HG03060 (cell line): ENCODE measurements around the gene SAMD4A.

ENCODE experiments used
- ATAC-seq: cut with Tn5 transposase; IDR thresholded peaks from one replicate; pipeline ENCODE4 v1.9.1; 2021; ENCODE audit warnings: low read depth, moderate number of reproducible peaks; ENCODE audit not compliant: unreplicated experiment

SAMD4A gene

GRCh38 chr14:54676812-54677708 lies 110.1 kb downstream of the SAMD4A start:
- no peak for ATAC-seq

- ATAC-seq: no peak
Measured at GRCh38 chr14:54680651-54681050, 113.7 kb downstream of the SAMD4A start.

DNA sequence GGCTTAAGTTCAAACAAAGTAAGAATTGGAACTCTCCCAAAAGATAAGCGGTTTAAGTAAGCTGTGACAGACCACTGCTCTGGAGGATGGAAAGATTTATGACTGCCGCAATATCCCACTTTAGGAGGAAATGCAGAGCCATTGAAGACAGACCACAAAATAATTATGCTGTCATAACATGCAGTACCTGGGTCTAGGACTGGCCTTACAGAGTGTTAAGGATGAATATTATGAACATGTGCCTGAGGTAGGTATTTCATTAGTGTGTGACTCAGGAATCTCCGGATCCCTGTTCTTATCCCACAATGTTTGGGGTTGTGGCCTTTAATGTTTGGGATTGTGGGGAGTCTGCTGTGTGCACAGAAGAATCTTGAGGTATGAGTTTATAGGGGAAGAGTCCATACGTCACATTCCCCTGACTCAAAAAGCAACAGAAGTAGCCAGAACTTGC lies 114.9 kb downstream of the SAMD4A start:
- ATAC-seq: no peak

DNA sequence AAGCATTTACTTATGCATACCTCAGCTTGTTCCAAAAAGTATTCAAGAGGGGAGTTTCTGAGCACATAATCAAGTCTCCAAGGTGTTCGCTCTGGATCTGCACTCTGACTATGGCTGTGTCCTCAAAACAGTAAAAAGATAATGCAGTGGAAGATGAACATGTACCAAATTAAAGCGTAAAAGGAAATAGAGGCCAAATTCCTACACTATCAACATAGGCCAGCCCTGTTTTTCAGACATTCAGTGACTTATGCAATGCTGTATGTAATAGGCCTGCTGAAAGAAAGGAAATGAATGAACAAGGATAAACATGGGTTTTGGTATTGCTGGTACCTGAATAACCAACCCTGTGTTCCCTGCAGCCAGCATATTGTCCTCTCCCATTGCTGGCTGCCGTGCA lies 115.7 kb downstream of the SAMD4A start:
- ATAC-seq: no peak

- no peak for ATAC-seq
Measured at GRCh38 chr14:54683882-54684794, 117.2 kb downstream of the SAMD4A start.

- ATAC-seq: no peak
Measured at GRCh38 chr14:54685286-54685845, 118.4 kb downstream of the SAMD4A start.

GRCh38 chr14:54686219-54686870 lies 119.4 kb downstream of the SAMD4A start:
- ATAC-seq: no peak

DNA sequence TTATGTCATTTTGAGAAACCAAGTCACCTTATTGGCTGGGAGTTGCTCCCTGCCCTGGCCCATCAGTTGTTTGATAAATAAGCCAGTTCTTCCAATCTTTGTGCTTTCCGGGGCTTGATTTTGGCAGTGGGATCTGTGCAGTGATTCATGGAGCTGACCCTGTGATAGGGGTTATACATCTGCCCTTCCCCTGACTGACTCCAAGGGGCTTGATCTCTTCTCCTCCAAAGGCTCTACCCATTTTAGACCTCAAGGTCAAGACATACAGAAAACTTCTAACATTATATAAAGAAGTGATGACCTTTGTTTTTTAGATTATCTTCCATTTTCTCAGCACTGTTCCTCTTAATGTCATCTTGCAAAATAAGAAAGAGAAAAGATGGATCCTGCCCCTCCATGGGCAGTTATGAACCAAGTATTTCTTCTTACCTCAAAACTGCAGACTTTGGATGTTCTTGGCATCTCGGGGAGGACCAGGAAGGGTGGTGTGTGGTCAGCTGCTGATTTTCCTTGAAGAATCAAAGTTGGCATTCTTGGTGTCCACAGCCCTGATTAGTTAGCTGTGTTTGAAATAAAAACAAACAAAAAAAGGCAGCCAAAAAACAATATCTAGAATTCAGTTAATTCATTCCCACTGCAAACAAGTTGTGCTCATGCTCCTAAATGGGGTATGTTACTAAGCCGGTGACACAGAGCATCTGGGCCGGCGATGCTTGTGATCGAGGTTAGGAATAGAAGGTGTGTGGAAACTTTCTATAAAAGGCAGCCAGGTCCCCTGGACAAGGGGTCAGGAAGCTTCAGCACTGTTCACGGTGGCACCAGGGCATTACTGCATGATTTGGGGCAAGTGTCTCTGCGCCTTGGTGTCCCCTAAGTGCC lies 120.2 kb downstream of the SAMD4A start:
- no peak for ATAC-seq

GRCh38 chr14:54687750-54688119 lies 120.8 kb downstream of the SAMD4A start:
- no peak for ATAC-seq

GRCh38 chr14:54688229-54688628 lies 121.3 kb downstream of the SAMD4A start:
- no peak for ATAC-seq

DNA sequence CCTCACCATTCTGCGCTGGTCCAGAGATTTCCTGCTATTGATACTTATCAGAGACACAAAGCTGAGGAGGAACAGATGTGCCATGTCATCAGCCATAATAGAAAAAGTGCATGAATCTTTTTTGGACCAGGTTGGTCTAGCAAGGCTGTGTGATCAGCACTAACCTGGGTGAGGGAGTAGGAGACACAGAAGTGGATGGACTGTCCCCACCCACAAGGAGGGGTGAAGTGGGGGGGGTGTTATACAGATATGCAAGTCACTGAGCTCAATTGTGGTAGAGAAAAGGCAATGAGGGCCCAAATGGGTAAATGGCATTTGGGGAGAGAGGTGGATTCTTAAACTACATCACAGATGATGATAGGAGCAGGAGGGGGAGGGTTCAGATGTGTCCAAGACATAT lies 123.0 kb downstream of the SAMD4A start:
- no peak for ATAC-seq

DNA sequence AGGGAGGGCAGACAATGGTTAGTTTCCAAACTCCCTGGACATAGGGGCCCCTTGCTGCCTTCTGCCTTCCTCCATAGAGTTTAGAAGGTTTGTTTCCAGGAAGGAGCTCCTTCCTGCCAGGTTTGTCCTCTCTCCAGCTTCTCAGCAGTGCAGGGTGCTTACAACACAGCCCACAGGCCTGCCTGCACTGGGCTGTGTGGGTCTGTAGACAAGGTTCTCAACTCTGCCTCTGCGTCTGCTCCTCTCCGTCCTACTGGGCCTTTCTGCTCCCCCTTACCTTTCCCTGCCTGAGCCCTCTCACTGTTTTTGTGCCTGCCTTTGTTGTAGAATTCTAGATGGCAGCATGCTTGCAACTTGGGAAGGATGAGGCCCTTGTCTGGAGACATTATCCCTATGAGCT lies 124.0 kb downstream of the SAMD4A start:
- no peak for ATAC-seq

- ATAC-seq: no peak
Measured at GRCh38 chr14:54691525-54692283, 124.8 kb downstream of the SAMD4A start.

GRCh38 chr14:54692284-54692772 lies 125.4 kb downstream of the SAMD4A start:
- ATAC-seq: no peak

DNA sequence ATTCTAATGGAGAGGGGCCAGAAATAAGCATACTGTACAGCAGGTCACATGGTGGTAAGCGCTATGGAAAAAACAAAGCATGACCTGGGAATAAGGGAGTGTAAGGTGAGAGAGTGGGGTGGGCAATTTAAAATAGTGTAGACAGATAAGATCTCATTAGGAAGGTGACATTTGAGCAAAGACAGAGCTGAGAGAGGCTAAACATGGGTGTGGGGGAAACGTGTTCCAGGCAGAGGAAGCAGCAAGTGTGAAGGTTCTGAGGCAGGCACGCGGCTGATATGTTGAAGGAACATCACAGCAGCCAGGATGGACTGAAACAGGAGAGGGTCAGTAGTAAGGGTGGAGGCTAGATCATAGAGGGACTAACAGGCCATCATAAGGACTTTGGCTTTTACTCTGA lies 126.8 kb downstream of the SAMD4A start:
- ATAC-seq: no peak

- ATAC-seq: no peak
Measured at GRCh38 chr14:54695196-54695595, 128.3 kb downstream of the SAMD4A start.

GRCh38 chr14:54697001-54697400 lies 130.1 kb downstream of the SAMD4A start:
- ATAC-seq: no peak

- no peak for ATAC-seq
Measured at GRCh38 chr14:54697803-54698202, 130.9 kb downstream of the SAMD4A start.

- ATAC-seq: no peak
Measured at GRCh38 chr14:54698501-54698900, 131.6 kb downstream of the SAMD4A start.
